BJ (cell line): ENCODE data around the gene TMC4. TPM values are rescaled to one million over a fixed set of nuclear protein-coding genes. Genes with fewer than 3 reads are reported as not detected.
"Not testable (repeated sequence)": the region's sequence is repeated elsewhere in the genome, so short reads cannot be mapped to it uniquely, and the experiment has no call there.

ENCODE experiments used
- CTCF ChIA-PET: fragments of 350-600 bp; formaldehyde crosslinking; extraction: SDS; loops from one replicate; lab custom pipeline; 2021; ENCODE audit warnings: antibody characterized with exemption, inconsistent platforms; lab: Yijun Ruan, JAX
- POLR2A ChIA-PET: fragments of 300-600 bp; sonication (Branson Sonifier 250); formaldehyde crosslinking; extraction: SDS; loops from one replicate; lab custom pipeline; 2021; ENCODE audit warnings: antibody characterized with exemption; lab: Charles Lee
- DNase-seq: peaks from one replicate; pipeline ENCODE4 v3.0.0-alpha.2; 2011; ENCODE audit warnings: low read depth
- H3K27me3 ChIP-seq: 2 replicates; pipeline ENCODE4 v1.6.0; 2011; ENCODE audit warnings: low read length; ENCODE audit not compliant: control insufficient read depth, insufficient read depth
- H3K36me3 ChIP-seq: 2 replicates; pipeline ENCODE4 v1.5.1; 2011; ENCODE audit warnings: low read length; ENCODE audit not compliant: control insufficient read depth, insufficient read depth
- H3K4me3 ChIP-seq: 2 replicates; pipeline ENCODE4 v1.5.1; 2011; ENCODE audit warnings: low read depth, mild to moderate bottlenecking, control low read depth, low read length
- polyA minus RNA-seq: library from RNA; depleted of rRNA, polyadenylated mRNA; stranded (reverse); fragments of >200 nt; gene quantifications from 2 replicates; pipeline ENCODE4 v1.2.3, GENCODE V29; 2011; rRNA and poly(A)+ RNA removed
- polyA plus RNA-seq: library from polyadenylated mRNA; depleted of rRNA; stranded (reverse); fragments of >200 nt; gene quantifications from 2 replicates; pipeline ENCODE4 v1.2.3, GENCODE V29; 2011; rRNA removed
- TF ChIP-seq, protein P1 (sequence below): IDR thresholded peaks from 2 replicates; pipeline ENCODE4 v1.5.1; 2011; ENCODE audit warnings: low read depth, mild to moderate bottlenecking, control low read depth, inconsistent platforms, low read length, moderate library complexity; ENCODE audit not compliant: insufficient read depth

TMC4 gene, protein sequence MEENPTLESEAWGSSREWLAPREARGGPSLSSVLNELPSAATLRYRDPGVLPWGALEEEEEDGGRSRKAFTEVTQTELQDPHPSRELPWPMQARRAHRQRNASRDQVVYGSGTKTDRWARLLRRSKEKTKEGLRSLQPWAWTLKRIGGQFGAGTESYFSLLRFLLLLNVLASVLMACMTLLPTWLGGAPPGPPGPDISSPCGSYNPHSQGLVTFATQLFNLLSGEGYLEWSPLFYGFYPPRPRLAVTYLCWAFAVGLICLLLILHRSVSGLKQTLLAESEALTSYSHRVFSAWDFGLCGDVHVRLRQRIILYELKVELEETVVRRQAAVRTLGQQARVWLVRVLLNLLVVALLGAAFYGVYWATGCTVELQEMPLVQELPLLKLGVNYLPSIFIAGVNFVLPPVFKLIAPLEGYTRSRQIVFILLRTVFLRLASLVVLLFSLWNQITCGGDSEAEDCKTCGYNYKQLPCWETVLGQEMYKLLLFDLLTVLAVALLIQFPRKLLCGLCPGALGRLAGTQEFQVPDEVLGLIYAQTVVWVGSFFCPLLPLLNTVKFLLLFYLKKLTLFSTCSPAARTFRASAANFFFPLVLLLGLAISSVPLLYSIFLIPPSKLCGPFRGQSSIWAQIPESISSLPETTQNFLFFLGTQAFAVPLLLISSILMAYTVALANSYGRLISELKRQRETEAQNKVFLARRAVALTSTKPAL
- 0.54 and 0.55 TPM in 2 replicates for polyA plus RNA-seq
- 0.57 TPM in 1 of 2 replicates, not detected in the other for polyA minus RNA-seq

DNA sequence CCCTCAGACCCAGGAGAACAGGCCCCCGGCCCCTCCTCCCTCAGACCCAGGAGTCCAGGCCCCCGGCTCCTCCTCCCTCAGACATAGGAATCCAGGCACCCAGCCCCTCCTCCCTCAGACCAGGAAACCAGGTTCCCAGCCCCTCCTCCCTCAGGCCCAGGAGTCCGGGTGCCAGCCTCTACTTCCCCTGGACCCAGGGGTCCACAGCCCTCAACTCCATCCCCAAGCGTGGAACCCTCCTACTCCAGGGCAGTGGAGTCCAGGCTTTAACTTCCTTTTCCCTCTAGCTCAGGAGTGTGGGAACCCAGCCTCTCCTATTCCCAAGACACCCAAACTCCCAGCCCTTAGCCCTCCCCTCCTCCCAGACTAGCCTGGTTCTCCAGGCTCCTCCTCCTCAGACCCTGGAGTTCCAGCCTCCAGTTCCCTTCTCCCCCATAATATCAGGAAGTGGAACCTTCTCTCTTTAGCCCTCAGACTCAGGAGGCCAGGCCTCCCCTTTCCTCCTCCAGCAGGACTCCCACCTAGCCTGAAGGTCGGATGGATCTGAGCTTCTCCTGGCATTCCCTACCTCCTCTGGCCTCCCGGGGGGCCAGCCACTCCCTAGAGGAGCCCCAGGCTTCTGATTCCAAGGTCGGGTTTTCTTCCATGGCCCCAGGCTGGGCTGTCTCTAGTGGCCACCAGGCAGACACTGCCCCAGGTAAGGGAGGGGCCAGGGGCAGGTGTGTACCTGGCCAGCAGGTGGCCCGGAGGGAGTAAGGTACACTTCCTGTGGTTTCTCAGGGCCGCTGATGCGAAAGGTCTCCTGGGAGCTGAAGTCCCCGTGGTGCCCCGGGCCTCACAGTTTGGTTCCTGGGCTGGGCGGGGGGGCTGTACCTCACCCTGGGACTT, at the start of gene TMC4:
Gene TMC4, minus strand, starts transcription at position 690 of the 888 bp plus-strand sequence. Its CDS starts 43 bp downstream, at position 647.
- H3K4me3 ChIP-seq = no peak within 1 kb of the TSS
- POLR2A ChIA-PET = interaction anchor here (0.6 kb wide), 1 partner anchor 261 kb away, joined by 7 read pairs; no protein-coding TSS in a partner anchor
- CTCF ChIA-PET = interaction anchor here (2.2 kb wide), 1 partner anchor 13 kb away, joined by 7 read pairs; the partner anchor contains the start of gene LENG1
- H3K27me3 ChIP-seq = no peaks in the 10 kb centered on the region
- TF ChIP-seq, protein P1, sequence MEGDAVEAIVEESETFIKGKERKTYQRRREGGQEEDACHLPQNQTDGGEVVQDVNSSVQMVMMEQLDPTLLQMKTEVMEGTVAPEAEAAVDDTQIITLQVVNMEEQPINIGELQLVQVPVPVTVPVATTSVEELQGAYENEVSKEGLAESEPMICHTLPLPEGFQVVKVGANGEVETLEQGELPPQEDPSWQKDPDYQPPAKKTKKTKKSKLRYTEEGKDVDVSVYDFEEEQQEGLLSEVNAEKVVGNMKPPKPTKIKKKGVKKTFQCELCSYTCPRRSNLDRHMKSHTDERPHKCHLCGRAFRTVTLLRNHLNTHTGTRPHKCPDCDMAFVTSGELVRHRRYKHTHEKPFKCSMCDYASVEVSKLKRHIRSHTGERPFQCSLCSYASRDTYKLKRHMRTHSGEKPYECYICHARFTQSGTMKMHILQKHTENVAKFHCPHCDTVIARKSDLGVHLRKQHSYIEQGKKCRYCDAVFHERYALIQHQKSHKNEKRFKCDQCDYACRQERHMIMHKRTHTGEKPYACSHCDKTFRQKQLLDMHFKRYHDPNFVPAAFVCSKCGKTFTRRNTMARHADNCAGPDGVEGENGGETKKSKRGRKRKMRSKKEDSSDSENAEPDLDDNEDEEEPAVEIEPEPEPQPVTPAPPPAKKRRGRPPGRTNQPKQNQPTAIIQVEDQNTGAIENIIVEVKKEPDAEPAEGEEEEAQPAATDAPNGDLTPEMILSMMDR = no peak
- no peak for DNase-seq
- peaks cover 7% of the 10 kb centered on the region for H3K36me3 ChIP-seq

DNA sequence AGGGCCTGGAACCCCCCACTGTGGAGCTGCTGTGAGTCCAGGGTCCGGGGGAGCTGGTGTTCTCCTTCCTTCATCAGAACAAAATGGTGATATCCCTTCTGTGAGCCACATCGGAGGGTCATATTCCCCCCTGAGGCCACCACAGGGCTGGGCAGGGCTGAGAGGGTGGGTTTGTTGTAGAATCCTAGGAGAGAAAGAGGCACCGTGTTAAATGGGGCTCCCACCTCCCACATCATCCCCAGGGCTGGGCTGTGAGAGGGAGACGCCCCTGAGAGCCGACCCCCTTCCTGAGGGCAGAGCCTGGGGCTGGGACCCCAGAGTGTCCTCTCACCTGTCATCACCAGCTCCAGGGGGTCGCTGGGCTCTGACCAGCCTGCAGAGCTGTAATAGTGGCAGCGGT, 49.0 kb upstream of the TMC4 start:
- H3K4me3 ChIP-seq, H3K27me3 ChIP-seq, POLR2A ChIA-PET, DNase-seq, H3K36me3 ChIP-seq: not testable (repeated sequence)
- CTCF ChIA-PET = interaction anchor here (1.0 to 1.2 kb wide), 2 partner anchors 10 to 53 kb away, joined by 3 to 4 read pairs; no protein-coding TSS in a partner anchor

DNA sequence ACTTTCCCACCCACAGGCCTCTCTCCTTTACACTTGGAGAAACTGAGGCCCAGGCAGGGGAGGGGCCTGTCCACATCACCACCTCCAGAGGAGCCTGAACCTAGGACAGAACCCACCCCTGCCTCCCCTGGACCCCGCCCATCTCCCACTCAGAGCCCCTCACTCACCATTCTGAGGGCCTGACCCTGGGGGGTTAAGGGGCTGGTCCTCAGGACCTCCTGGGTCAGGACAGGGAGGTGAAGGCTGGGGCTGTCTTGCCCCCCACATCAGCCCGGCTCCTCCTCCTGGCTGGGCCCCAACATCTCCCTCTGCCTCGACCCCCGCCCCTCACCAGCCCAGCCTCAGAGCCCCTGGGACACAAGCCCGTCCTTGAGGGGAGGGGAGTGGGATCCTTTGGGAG, 46.7 kb upstream of the TMC4 start:
- CTCF ChIA-PET, DNase-seq, POLR2A ChIA-PET, H3K27me3 ChIP-seq, H3K4me3 ChIP-seq, H3K36me3 ChIP-seq: not testable (repeated sequence)

DNA sequence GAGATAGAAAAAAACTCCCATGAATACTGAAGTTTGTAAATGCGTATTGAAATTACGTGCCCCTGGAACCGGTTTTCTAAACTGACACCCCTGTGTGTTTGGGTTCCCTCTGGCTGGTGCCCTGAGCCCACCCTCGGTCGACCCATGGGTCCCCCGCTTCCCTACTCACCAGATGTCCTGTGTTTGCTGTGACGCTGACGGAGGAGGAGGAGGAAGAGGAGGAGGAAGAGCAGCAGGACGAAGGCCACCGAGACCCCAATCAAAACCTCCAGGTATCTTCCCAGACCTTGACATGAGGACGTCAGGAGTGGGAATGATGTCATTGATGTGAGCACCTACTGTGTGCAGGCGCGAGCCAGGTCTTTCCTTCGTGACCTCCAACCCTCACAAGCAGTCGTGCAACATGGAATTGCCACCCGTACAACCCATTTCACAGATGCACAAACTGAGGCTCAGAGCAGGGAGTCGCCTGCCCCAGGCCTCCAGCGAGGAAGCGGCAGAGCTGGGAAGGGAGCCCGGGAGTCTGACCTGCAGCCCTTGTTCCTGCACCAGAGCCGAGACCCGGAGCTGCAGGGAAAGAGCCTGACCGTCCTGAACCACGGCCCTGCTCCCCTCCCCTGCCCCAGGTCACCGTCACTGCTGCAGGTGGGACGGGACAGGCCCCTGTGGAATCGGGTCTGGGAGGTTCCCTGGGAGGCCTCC, 46.2 kb upstream of the TMC4 start:
- ChIA-PET CTCF (interaction anchor here (1.4 kb wide), 1 partner anchor 51 kb away, joined by 3 read pairs; no protein-coding TSS in a partner anchor), POLR2A (no interaction called here)
- TF ChIP-seq, protein P1 = no peak
- Histone ChIP-seq H3K27me3 (0 out of 2 replicates have a peak, but pooled peaks cover 2% of the 10 kb centered on the region), H3K36me3 (peaks cover 9% of the 10 kb centered on the region), H3K4me3 (no peak overlapping the region)
- DNase-seq = no peak

DNA sequence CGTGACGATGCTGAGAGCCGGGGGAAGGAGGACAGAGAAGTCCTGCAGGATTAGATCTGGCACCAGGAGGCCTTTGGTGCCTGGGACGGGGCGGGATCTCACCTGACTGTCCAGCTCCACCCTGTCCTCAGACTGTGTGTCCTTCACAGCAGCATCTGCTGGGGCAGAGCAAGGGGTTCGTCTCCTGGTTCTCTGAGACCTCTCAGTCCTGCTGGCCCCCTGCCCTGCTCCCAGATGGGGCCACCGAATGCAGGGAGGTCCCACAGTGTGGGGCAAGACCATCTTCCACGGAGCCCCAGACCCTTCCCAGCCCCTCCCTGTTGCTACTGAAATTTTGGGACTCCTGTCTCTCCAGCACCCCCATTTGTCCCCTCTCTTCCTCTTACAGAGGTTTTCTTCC, 45.3 kb upstream of the TMC4 start:
- TF ChIP-seq, protein P1 = no peak
- Histone ChIP-seq H3K27me3 (0 out of 2 replicates have a peak, but pooled peaks cover 2% of the 10 kb centered on the region), H3K36me3 (peaks cover 9% of the 10 kb centered on the region), H3K4me3 (no peak overlapping the region)
- no peak for DNase-seq
- POLR2A ChIA-PET = no interaction called here
- CTCF ChIA-PET = interaction anchor here (1.4 kb wide), 1 partner anchor 50 kb away, joined by 3 read pairs; no protein-coding TSS in a partner anchor

DNA sequence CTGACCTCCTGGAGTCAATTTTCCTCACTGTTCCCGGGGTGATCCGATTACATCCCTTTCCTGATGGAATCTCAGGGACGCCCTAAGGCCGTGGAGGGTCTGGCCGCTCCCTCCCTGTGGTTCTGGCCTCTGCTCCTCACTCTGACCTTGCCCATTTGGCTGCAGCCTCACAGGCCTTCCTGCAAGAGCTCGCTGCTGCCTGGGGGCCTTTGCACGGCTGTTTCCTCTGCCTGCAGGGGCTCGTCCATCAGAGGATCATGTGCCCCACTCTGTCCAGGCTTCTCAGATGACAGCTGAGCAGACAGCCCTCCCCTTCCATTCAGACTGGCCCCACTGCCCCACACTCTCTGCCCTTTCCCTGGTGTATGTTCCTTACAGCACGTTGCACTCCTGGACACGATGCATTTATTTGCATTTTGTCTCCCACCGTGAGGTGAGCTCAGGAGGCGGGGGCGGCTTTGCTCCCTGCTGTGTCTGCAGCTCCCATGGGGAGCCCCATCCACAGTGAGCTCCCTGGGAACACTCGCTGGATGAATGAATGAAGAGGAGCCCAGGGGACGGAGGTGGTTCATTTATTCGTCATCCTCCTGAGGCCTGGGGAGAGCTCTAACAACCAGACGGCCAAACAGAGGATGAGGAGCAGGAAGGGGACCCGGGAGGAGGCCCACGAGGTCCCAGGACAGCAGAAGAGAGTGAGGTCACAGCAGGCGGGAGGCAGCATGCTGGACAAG, 44.7 kb upstream of the TMC4 start:
- DNase-seq, H3K4me3 ChIP-seq, H3K27me3 ChIP-seq, POLR2A ChIA-PET, H3K36me3 ChIP-seq: not testable (repeated sequence)
- CTCF ChIA-PET = interaction anchor here (1.4 kb wide), 1 partner anchor 49 kb away, joined by 3 read pairs; no protein-coding TSS in a partner anchor
